Parathyroid adenoma (tissue), 2 donors: Measurements from ENCODE around the gene GGT6.

Experiments
- H2AFZ ChIP-seq: fragments of 300-600 bp; sonication (generic); one replicate; pipeline ENCODE4 v1.7.0; 2017; ENCODE audit warnings: antibody characterized with exemption, mild to moderate bottlenecking
- H3K27ac ChIP-seq: fragments of 300-600 bp; sonication (generic); one replicate; pipeline ENCODE4 v1.7.0; 2017
- H3K27me3 ChIP-seq: fragments of 300-600 bp; sonication (generic); one replicate; pipeline ENCODE4 v1.7.0; 2017; ENCODE audit warnings: low read length; ENCODE audit not compliant: control insufficient read depth, insufficient read depth
- H3K36me3 ChIP-seq: fragments of 300-600 bp; sonication (generic); one replicate; pipeline ENCODE4 v1.7.0; 2017; ENCODE audit warnings: low read length; ENCODE audit not compliant: control insufficient read depth, insufficient read depth
- H3K4me1 ChIP-seq: fragments of 300-600 bp; sonication (generic); one replicate; pipeline ENCODE4 v1.7.0; 2017; ENCODE audit warnings: control low read depth
- H3K4me2 ChIP-seq: fragments of 300-600 bp; sonication (generic); one replicate; pipeline ENCODE4 v1.7.0; 2017; ENCODE audit warnings: low read length
- H3K4me3 ChIP-seq: fragments of 300-600 bp; sonication (generic); one replicate; pipeline ENCODE4 v1.7.0; 2017; ENCODE audit warnings: low read depth, low read length
- H3K79me2 ChIP-seq: fragments of 300-600 bp; sonication (generic); one replicate; pipeline ENCODE4 v1.7.0; 2017; ENCODE audit warnings: control low read depth
- H3K9ac ChIP-seq: fragments of 300-600 bp; sonication (generic); one replicate; pipeline ENCODE4 v1.7.0; 2017; ENCODE audit warnings: mild to moderate bottlenecking
- H3K9me3 ChIP-seq: fragments of 300-600 bp; sonication (generic); one replicate; pipeline ENCODE4 v1.7.0; 2017; ENCODE audit warnings: low read length; ENCODE audit not compliant: control insufficient read depth
- CTCF ChIP-seq: fragments of 300-600 bp; sonication (generic); IDR thresholded peaks from one replicate; pipeline ENCODE4 v1.7.0; 2017; ENCODE audit warnings: antibody characterized with exemption, mild to moderate bottlenecking
- donor health status: primary hyperparathyroidism.

Gene GGT6

GRCh38 chr17:4554997-4555799 is 5.2 kb downstream of the GGT6 start, which contains the start of gene MYBBP1A:
Gene MYBBP1A (minus strand): TSS chr17:4555384. CDS start chr17:4555324, 60 bp downstream.
- H3K27ac ChIP-seq, result peak within 1 kb of the TSS; percentile 83
- H3K79me2 ChIP-seq, result no peaks in the 10 kb centered on the region
- no peaks in the 10 kb centered on the region for H3K27me3 ChIP-seq
- peaks cover 7% of the 10 kb centered on the region for H3K4me1 ChIP-seq
- H3K4me3 ChIP-seq, result peak within 1 kb of the TSS; percentile 89
- no peak for TF ChIP-seq CTCF
- no peaks in the 10 kb centered on the region for H3K36me3 ChIP-seq
- H2AFZ ChIP-seq, result peak within 1 kb of the TSS; percentile 100
- H3K4me2 ChIP-seq, result peak within 1 kb of the TSS; percentile 87
- H3K9me3 ChIP-seq, result no peaks in the 10 kb centered on the region
- H3K9ac ChIP-seq, result peak within 1 kb of the TSS; percentile 69

DNA sequence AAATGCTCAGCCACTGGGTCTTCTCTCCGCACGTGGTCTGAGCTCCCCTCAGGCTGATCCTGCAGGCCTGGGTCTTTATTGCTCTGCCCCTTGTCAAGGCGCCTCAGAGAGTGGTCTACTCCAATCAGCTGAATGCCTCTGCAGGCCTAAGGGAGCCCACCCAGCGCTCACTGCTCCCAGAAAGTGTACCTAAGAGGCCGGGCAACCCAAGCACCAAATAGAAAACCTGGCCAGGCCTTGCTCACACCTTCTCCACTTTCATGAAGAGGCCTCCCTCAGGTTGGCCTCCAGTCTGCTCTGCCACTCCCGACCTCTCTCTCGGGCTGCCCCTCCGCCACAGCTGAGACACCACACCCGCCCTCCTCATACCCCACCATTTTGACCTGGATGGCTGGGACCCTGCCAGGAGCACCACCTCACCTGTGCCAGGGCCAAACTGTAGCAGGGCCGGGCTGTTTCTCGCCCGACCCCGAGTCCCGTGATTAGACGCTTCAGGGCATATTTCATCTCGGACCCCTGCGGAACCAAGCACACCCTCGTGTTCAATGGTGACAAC is 5.9 kb downstream of the GGT6 start:
- Histone ChIP-seq H3K9ac (peak overlapping the region; percentile 49), H2AFZ (peak overlapping the region; percentile 100), H3K9me3 (no peaks in the 10 kb centered on the region), H3K4me2 (peak overlapping the region; percentile 87), H3K27ac (peak overlapping the region; percentile 83), H3K4me3 (peak overlapping the region; percentile 89), H3K4me1 (peaks cover 7% of the 10 kb centered on the region), H3K79me2 (no peaks in the 10 kb centered on the region), H3K36me3 (no peaks in the 10 kb centered on the region), H3K27me3 (no peaks in the 10 kb centered on the region)
- TF ChIP-seq CTCF, result no peak

DNA sequence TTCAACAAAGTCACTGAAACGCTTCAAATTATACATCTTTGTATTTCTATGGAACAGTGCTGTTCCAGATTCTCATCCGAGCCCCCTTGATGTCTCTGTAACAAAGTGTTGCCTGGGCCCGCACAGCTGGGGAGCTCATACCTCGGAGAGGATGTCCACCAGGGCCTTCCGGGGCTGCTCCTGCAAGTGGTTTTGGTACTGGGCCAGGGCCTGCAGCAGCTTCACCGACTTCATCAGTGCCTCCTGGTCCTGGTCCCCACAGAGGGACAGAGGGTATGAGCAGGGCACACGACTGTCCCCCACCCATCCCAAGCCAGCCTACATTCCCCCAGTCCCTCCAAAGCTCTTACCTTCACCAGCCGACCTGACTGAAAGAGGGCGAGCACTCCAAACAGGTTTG is 6.7 kb downstream of the GGT6 start:
- Histone ChIP-seq H3K79me2 (no peaks in the 10 kb centered on the region), H3K9ac (no peak overlapping the region), H3K4me2 (no peak overlapping the region), H3K27me3 (no peaks in the 10 kb centered on the region), H3K9me3 (no peaks in the 10 kb centered on the region), H3K4me3 (no peak overlapping the region), H3K4me1 (peaks cover 7% of the 10 kb centered on the region), H3K36me3 (no peaks in the 10 kb centered on the region), H3K27ac (no peak overlapping the region), H2AFZ (no peak overlapping the region)
- no peak for TF ChIP-seq CTCF

- Histone ChIP-seq H3K4me3 (no peak overlapping the region), H3K27me3 (no peaks in the 10 kb centered on the region), H3K4me2 (no peak overlapping the region), H3K9ac (no peak overlapping the region), H3K36me3 (no peaks in the 10 kb centered on the region), H3K79me2 (no peaks in the 10 kb centered on the region), H3K4me1 (peaks cover 7% of the 10 kb centered on the region), H3K27ac (no peak overlapping the region), H3K9me3 (no peaks in the 10 kb centered on the region), H2AFZ (no peak overlapping the region)
- TF ChIP-seq CTCF, result no peak
These were observed 8.4 kb downstream of the GGT6 start for GRCh38 chr17:4551796-4552525.
